SIG-M5 treated with dmso at 0.1 percent for 504 hours (cell line): Measurements from ENCODE around the gene ATXN1.

Experiments used
- DNase-seq: peaks from one replicate; lab custom pipeline; 2025; ENCODE audit not compliant: unreplicated experiment; lab: John Stamatoyannopoulos, UW

Gene ATXN1

GRCh38 chr6:16762550-16763477, 1.6 kb upstream of the ATXN1 start:
- DNase-seq, result peak; percentile 70

GRCh38 chr6:16762268-16762549, 949 bp upstream of the ATXN1 start:
- DNase-seq, result no peak

GRCh38 chr6:16761471-16762267, 409 bp upstream of the ATXN1 start:
- DNase-seq, result peak; percentile 83

- DNase-seq, result peak; percentile 75
Observed at GRCh38 chr6:16759646-16760515, 1.4 kb downstream of the ATXN1 start.

GRCh38 chr6:16759181-16759645, 2.0 kb downstream of the ATXN1 start:
- no peak for DNase-seq

- DNase-seq, result peak; percentile 38
Observed at GRCh38 chr6:16758163-16758975, 2.9 kb downstream of the ATXN1 start.

GRCh38 chr6:16757332-16757731, 3.9 kb downstream of the ATXN1 start:
- no peak for DNase-seq

GRCh38 chr6:16756660-16757255, 4.5 kb downstream of the ATXN1 start:
- DNase-seq, result no peak

GRCh38 chr6:16755544-16755943, 5.7 kb downstream of the ATXN1 start:
- DNase-seq, result no peak

- no peak for DNase-seq
Observed at GRCh38 chr6:16754876-16755275, 6.4 kb downstream of the ATXN1 start.

GRCh38 chr6:16754274-16754673, 7.0 kb downstream of the ATXN1 start:
- no peak for DNase-seq

- DNase-seq, result no peak
Observed at GRCh38 chr6:16753341-16753740, 7.9 kb downstream of the ATXN1 start.

- DNase-seq, result peak; percentile 98
Observed at GRCh38 chr6:16752206-16752866, 8.9 kb downstream of the ATXN1 start.

GRCh38 chr6:16751251-16751946, 9.9 kb downstream of the ATXN1 start:
- DNase-seq, result no peak

- DNase-seq, result no peak
Observed at GRCh38 chr6:16750566-16750965, 10.7 kb downstream of the ATXN1 start.

- DNase-seq, result no peak
Observed at GRCh38 chr6:16749516-16750485, 11.5 kb downstream of the ATXN1 start.

GRCh38 chr6:16748025-16748319, 13.3 kb downstream of the ATXN1 start:
- no peak for DNase-seq
